ENCODE measurements around the gene SBDS.

DNA sequence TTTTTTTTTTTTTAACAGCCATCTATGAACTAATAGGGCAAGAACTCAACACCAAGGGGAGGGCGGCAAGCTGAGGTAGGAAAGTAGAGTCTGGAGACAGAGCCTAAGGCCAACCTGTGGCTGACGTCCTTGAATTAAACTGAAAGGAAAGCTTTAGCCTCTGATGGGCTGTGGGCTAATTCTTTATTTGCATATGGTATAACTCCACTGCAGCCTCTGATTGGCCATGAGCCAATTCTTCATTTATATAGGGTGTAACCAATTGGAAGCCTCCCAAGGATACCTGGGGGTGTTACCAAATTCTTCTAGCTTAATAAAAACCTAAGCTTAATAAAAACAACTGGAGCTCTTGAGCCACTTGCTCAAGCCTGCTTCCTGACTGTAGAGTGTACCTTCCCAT lies 11.6 kb upstream of the SBDS start:
- no peak for TF ChIP-seq POLR2A (IDR thresholded peaks at IDR 0.05; ENCODE audit: low read depth, low read length)
- no peak for TF ChIP-seq POLR2AphosphoS5 (IDR thresholded peaks at IDR 0.05; ENCODE audit: low read depth, low read length)
- TF ChIP-seq SPI1 (IDR thresholded peaks at IDR 0.05; ENCODE audit: low read depth, low read length), result no peak
- TF ChIP-seq TAF1 (IDR thresholded peaks at IDR 0.05; ENCODE audit: low read depth, low read length), result no peak
- TF ChIP-seq PAX5 (IDR thresholded peaks at IDR 0.05; ENCODE audit: insufficient read depth, low read length, severe bottlenecking), result no peak
- TF ChIP-seq POU2F2 (IDR thresholded peaks at IDR 0.05; ENCODE audit: low read depth, low read length), result no peak
